ENCODE results near the gene ZNF488.
"Not testable (repeated sequence)": the region's sequence is repeated elsewhere in the genome, so short reads cannot be mapped to it uniquely, and the experiment has no call there.

Gene ZNF488

GRCh38 chr10:47419421-47419820, 35.3 kb upstream of the ZNF488 start:
- no peak overlapping the region for H3K4me3 ChIP-seq (ENCODE audit: low read depth, low read length)
- TF ChIP-seq CTCF (IDR thresholded peaks at IDR 0.05; ENCODE audit: low read depth, low read length) = no peak

DNA sequence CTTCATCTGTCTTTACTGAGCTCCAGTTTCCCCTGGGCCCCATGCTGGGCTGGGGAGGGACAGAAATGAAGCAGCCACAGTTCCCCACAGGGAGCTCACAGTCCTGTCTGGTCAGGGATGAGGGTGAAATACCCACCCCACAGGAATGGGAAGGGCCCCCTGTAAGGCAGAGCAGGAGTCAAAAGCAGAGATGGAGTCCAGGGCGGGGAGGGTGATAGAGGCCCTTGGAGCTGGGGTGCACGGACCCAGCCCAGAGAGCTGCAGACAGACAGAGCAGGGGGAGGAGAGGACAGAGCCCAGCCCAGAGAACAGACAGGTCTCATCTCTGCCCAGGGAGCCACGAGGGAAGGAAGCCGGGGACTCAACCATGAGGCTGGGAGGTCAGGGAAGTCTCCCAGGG, 34.9 kb upstream of the ZNF488 start:
- TF ChIP-seq CTCF (IDR thresholded peaks at IDR 0.05; ENCODE audit: low read depth, low read length) = no peak
- H3K4me3 ChIP-seq (ENCODE audit: low read depth, low read length) = no peak overlapping the region

DNA sequence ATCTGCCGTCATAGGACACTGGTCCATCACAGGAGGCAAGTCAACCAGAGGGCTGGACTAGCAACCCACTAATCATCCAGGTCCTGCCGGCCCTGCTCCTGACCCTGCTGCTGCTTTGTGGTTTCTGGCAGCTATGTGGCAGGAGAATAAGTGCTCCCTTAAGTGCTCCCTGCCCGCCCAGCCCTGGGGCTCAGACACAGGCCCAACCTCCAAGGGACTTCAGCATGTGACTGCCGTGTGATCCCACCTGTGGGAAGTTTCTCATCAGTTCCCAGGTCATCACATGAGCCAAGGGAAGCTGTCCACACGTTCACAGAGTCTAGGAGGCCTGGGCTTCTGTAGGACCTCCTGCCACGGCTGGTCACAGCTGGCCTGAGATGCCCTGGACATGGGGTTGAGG, 34.2 kb upstream of the ZNF488 start:
- no peak for TF ChIP-seq CTCF (IDR thresholded peaks at IDR 0.05; ENCODE audit: low read depth, low read length)
- no peak overlapping the region for H3K4me3 ChIP-seq (ENCODE audit: low read depth, low read length)

DNA sequence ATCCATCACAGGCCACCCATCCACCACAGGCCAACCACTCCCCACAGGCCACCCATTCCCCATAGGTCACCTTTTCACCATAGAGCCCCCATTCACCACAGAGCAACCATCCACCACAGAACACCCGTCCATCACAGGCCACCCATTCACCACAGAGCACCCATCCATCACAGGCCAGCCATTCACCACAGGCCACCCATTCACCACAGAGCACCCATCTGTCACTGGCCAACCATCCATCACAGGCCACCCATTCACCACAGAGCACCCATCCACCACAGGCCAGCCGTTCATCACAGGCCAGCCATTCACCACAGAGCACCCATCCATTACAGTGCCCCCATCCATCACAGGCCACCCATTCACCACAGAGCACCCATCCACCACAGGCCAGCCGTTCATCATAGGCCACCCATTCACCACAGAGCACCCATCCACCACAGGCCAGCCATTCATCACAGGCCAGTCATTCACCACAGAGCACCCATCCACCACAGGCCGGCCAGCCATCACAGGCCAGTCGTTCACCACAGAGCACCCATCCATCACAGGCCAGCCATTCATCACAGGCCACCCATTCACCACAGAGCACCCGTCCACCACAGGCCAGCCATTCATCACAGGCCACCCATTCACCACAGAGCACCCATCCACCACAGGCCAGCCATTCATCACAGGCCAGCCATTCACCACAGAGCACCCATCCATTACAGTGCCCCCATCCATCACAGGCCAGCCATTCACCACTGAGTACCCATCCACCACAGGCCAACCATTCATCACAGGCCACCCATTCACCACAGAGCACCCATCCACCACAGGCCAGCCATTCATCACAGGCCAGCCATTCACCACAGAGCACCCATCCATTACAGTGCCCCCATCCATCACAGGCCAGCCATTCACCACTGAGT, 32.5 kb upstream of the ZNF488 start:
- not testable (repeated sequence) for H3K4me3 ChIP-seq (ENCODE audit: low read depth, low read length)

- H3K4me3 ChIP-seq (ENCODE audit: low read depth, low read length) = no peak overlapping the region
- no peak for TF ChIP-seq CTCF (IDR thresholded peaks at IDR 0.05; ENCODE audit: low read depth, low read length)
Observed at GRCh38 chr10:47415520-47416304, 31.6 kb upstream of the ZNF488 start.

- TF ChIP-seq CTCF (IDR thresholded peaks at IDR 0.05; ENCODE audit: low read depth, low read length) = no peak
- no peak overlapping the region for H3K4me3 ChIP-seq (ENCODE audit: low read depth, low read length)
Observed at GRCh38 chr10:47414752-47415519, 30.8 kb upstream of the ZNF488 start.

GRCh38 chr10:47414227-47414592, 30.1 kb upstream of the ZNF488 start:
- no peak for TF ChIP-seq CTCF (IDR thresholded peaks at IDR 0.05; ENCODE audit: low read depth, low read length)
- no peak overlapping the region for H3K4me3 ChIP-seq (ENCODE audit: low read depth, low read length)
